ENCODE measurements around the gene CLDN20.

- TF ChIP-seq CTCF (IDR thresholded peaks at IDR 0.05; ENCODE audit: extremely low read depth in 1 of 2, insufficient read depth in 1 of 2, low read depth in 1 of 2, low read length in 2 of 2) = no peak
- TF ChIP-seq EZH2 (IDR thresholded peaks at IDR 0.05; ENCODE audit: borderline replicate concordance, low read depth, low read length, severe bottlenecking) = no peak
- TF ChIP-seq POLR2A (IDR thresholded peaks at IDR 0.05; ENCODE audit: low read depth, low read length) = no peak
- TF ChIP-seq POLR2AphosphoS5 (IDR thresholded peaks at IDR 0.05; ENCODE audit: insufficient read depth, low read depth, low read length) = no peak
- TF ChIP-seq JUN (IDR thresholded peaks at IDR 0.05; ENCODE audit: borderline replicate concordance, insufficient read depth, insufficient read length, low read depth) = no peak
- TF ChIP-seq MAX (IDR thresholded peaks at IDR 0.05; ENCODE audit: insufficient read depth, insufficient read length) = no peak
- no peak for TF ChIP-seq MYC (IDR thresholded peaks at IDR 0.05; ENCODE audit: low read depth, low read length)
- no peak for TF ChIP-seq GATA2 (IDR thresholded peaks at IDR 0.05; ENCODE audit: insufficient read depth, insufficient read length, low read depth, low read length)
- TF ChIP-seq FOS (IDR thresholded peaks at IDR 0.05; ENCODE audit: borderline replicate concordance, insufficient read depth, low read length) = no peak
Observed at GRCh38 chr6:155221086-155221485, 42.7 kb upstream of the CLDN20 start.

Data from endothelial cell of umbilical vein (primary cell).